ENCODE measurements around the gene RMND1.

Gene RMND1

GRCh38 chr6:151436802-151437201 is 15.1 kb downstream of the RMND1 start:
- no peak for TF ChIP-seq CTCF (IDR thresholded peaks at IDR 0.05; ENCODE audit: poor library complexity, severe bottlenecking)
- DNase-seq (ENCODE audit: low spot score) (no peak), ATAC-seq (ENCODE audit: low read depth) (no peak)
- Histone ChIP-seq H3K4me1 (ENCODE audit: insufficient read depth, poor library complexity, severe bottlenecking) (peaks cover 3% of the 10 kb centered on the region), H3K27me3 (ENCODE audit: insufficient read depth, poor library complexity, severe bottlenecking) (no peaks in the 10 kb centered on the region), H3K4me3 (ENCODE audit: severe bottlenecking) (no peak overlapping the region), H3K36me3 (ENCODE audit: low read depth) (peaks cover 45% of the 10 kb centered on the region), H3K27ac (ENCODE audit: poor library complexity, severe bottlenecking) (no peak overlapping the region), H3K9me3 (ENCODE audit: severe bottlenecking) (no peaks in the 10 kb centered on the region)

GRCh38 chr6:151436300-151436699 is 15.6 kb downstream of the RMND1 start:
- TF ChIP-seq CTCF (IDR thresholded peaks at IDR 0.05; ENCODE audit: poor library complexity, severe bottlenecking) = no peak
- Histone ChIP-seq H3K4me1 (ENCODE audit: insufficient read depth, poor library complexity, severe bottlenecking) (peaks cover 3% of the 10 kb centered on the region), H3K4me3 (ENCODE audit: severe bottlenecking) (no peak overlapping the region), H3K27me3 (ENCODE audit: insufficient read depth, poor library complexity, severe bottlenecking) (no peaks in the 10 kb centered on the region), H3K9me3 (ENCODE audit: severe bottlenecking) (no peaks in the 10 kb centered on the region), H3K36me3 (ENCODE audit: low read depth) (peaks cover 48% of the 10 kb centered on the region), H3K27ac (ENCODE audit: poor library complexity, severe bottlenecking) (no peak overlapping the region)
- DNase-seq (ENCODE audit: low spot score) (no peak), ATAC-seq (ENCODE audit: low read depth) (no peak)

GRCh38 chr6:151434369-151434768 is 17.6 kb downstream of the RMND1 start:
- Histone ChIP-seq H3K36me3 (ENCODE audit: low read depth) (peaks cover 59% of the 10 kb centered on the region), H3K9me3 (ENCODE audit: severe bottlenecking) (no peaks in the 10 kb centered on the region), H3K4me1 (ENCODE audit: insufficient read depth, poor library complexity, severe bottlenecking) (peaks cover 3% of the 10 kb centered on the region), H3K4me3 (ENCODE audit: severe bottlenecking) (no peak overlapping the region), H3K27ac (ENCODE audit: poor library complexity, severe bottlenecking) (no peak overlapping the region), H3K27me3 (ENCODE audit: insufficient read depth, poor library complexity, severe bottlenecking) (no peaks in the 10 kb centered on the region)
- DNase-seq (ENCODE audit: low spot score) (no peak), ATAC-seq (ENCODE audit: low read depth) (no peak)
- TF ChIP-seq CTCF (IDR thresholded peaks at IDR 0.05; ENCODE audit: poor library complexity, severe bottlenecking) = no peak

GRCh38 chr6:151432651-151433050 is 19.3 kb downstream of the RMND1 start:
- peaks cover 76% of the 10 kb centered on the region for H3K36me3 ChIP-seq (ENCODE audit: low read depth)
- DNase-seq (ENCODE audit: low spot score) = no peak

More at GRCh38 chr6:151432651-151433050, 19.3 kb downstream of the RMND1 start:
- Histone ChIP-seq H3K9me3 (ENCODE audit: severe bottlenecking) (no peaks in the 10 kb centered on the region), H3K27me3 (ENCODE audit: insufficient read depth, poor library complexity, severe bottlenecking) (no peaks in the 10 kb centered on the region), H3K4me3 (ENCODE audit: severe bottlenecking) (no peak overlapping the region), H3K4me1 (ENCODE audit: insufficient read depth, poor library complexity, severe bottlenecking) (peaks cover 3% of the 10 kb centered on the region), H3K27ac (ENCODE audit: poor library complexity, severe bottlenecking) (no peak overlapping the region)
- no peak for ATAC-seq (ENCODE audit: low read depth)
- no peak for TF ChIP-seq CTCF (IDR thresholded peaks at IDR 0.05; ENCODE audit: poor library complexity, severe bottlenecking)

Data from RWPE2 (cell line).